HEK293T (cell line): Measurements from ENCODE around the gene CCDC34.

Source experiments
- CTCF ChIA-PET: fragments of 350-600 bp; formaldehyde crosslinking; extraction: SDS; loops from one replicate; lab custom pipeline; 2021; ENCODE audit warnings: antibody characterized with exemption, inconsistent platforms; lab: Yijun Ruan, JAX
- POLR2A ChIA-PET: fragments of 350-600 bp; formaldehyde crosslinking; extraction: SDS; loops from one replicate; lab custom pipeline; 2020; ENCODE audit warnings: antibody characterized with exemption, inconsistent platforms; lab: Yijun Ruan, JAX
- DNase-seq: peaks from one replicate; pipeline ENCODE4 v3.0.0; 2012; ENCODE audit warnings: mixed read lengths; ENCODE audit errors: extremely low spot score
- ARNT ChIP-seq: fragments of 450-650 bp; IDR thresholded peaks from 2 replicates; pipeline ENCODE4 v1.6.1; 2017; ENCODE audit warnings: mild to moderate bottlenecking
- BHLHE40 ChIP-seq: fragments of 450-650 bp; IDR thresholded peaks from 2 replicates; pipeline ENCODE4 v1.6.1; 2016; ENCODE audit warnings: mild to moderate bottlenecking, moderate library complexity, borderline replicate concordance
- CTBP1 ChIP-seq: fragments of 450-650 bp; IDR thresholded peaks from 2 replicates; pipeline ENCODE4 v1.6.1; 2016; ENCODE audit warnings: borderline replicate concordance
- ELF4 ChIP-seq: fragments of 450-650 bp; IDR thresholded peaks from 2 replicates; pipeline ENCODE4 v1.6.1; 2017; ENCODE audit warnings: antibody characterized with exemption
- FOXA1 ChIP-seq: fragments of 450-650 bp; IDR thresholded peaks from 2 replicates; pipeline ENCODE4 v1.6.1; 2016; ENCODE audit warnings: mild to moderate bottlenecking
- FOXK2 ChIP-seq: fragments of 450-650 bp; IDR thresholded peaks from 2 replicates; pipeline ENCODE4 v1.6.1; 2016; ENCODE audit warnings: mild to moderate bottlenecking
- FOXM1 ChIP-seq: fragments of 450-650 bp; IDR thresholded peaks from 2 replicates; pipeline ENCODE4 v1.6.1; 2017; ENCODE audit warnings: mild to moderate bottlenecking, borderline replicate concordance
- HDGF ChIP-seq: fragments of 450-650 bp; IDR thresholded peaks from 2 replicates; pipeline ENCODE4 v1.6.1; 2017; ENCODE audit warnings: antibody characterized with exemption, borderline replicate concordance
- L3MBTL2 ChIP-seq: fragments of 450-650 bp; conservative IDR thresholded peaks from 2 replicates; pipeline ENCODE4 v1.6.1; 2016; ENCODE audit warnings: mild to moderate bottlenecking
- LEF1 ChIP-seq: fragments of 450-650 bp; IDR thresholded peaks from 2 replicates; pipeline ENCODE4 v1.6.1; 2017; ENCODE audit warnings: mild to moderate bottlenecking, borderline replicate concordance
- NFRKB ChIP-seq: fragments of 450-650 bp; IDR thresholded peaks from 2 replicates; pipeline ENCODE4 v1.6.1; 2016; ENCODE audit warnings: mild to moderate bottlenecking, moderate library complexity
- SP1 ChIP-seq: fragments of 450-650 bp; IDR thresholded peaks from 2 replicates; pipeline ENCODE4 v1.6.1; 2017
- SUZ12 ChIP-seq: fragments of 450-650 bp; IDR thresholded peaks from 2 replicates; pipeline ENCODE4 v1.6.1; 2016; ENCODE audit warnings: mild to moderate bottlenecking
- TARDBP ChIP-seq: fragments of 450-650 bp; IDR thresholded peaks from 2 replicates; pipeline ENCODE4 v1.6.1; 2016
- ZNF384 ChIP-seq: fragments of 450-650 bp; IDR thresholded peaks from 2 replicates; pipeline ENCODE4 v1.6.1; 2016
- TF ChIP-seq, protein P1 (sequence below): fragments of 450-650 bp; IDR thresholded peaks from 2 replicates; pipeline ENCODE4 v1.6.1; 2016

Gene CCDC34

DNA sequence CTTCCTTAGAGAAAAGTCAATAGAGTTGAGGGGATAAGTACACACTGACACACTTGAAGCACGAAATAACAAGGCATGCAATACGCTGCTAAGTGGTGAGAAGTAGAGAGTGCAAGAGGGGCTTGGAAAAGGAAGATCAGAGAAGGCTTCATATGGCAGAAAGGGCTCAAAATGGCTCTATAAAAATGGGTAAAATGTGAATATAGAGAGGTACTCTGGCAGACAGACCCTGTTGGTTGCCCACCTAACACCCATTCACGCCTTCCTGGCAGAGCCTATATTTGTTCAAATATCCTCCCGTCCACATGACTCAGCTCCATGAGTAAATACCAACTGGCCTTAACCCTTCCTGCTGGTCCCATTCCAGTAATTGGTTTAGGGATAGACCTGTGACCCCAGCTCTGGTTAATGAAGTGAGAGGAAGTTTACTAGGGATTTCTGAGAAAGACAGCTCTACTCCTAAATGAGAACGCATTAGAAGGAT, 38.9 kb upstream of the CCDC34 start:
- DNase-seq: no peak
- ChIA-PET POLR2A (no interaction called here), CTCF (interaction anchor here (0.6 to 0.8 kb wide), 3 partner anchors 8 to 96 kb away, joined by 3 to 4 read pairs (median 3); no protein-coding TSS in a partner anchor)
- TF ChIP-seq SUZ12: no peak
- no peak for TF ChIP-seq FOXM1
- TF ChIP-seq CTBP1: no peak
- TF ChIP-seq ELF4: no peak
- no peak for TF ChIP-seq NFRKB
- TF ChIP-seq HDGF: no peak
- TF ChIP-seq FOXA1: no peak
- TF ChIP-seq, protein P1, sequence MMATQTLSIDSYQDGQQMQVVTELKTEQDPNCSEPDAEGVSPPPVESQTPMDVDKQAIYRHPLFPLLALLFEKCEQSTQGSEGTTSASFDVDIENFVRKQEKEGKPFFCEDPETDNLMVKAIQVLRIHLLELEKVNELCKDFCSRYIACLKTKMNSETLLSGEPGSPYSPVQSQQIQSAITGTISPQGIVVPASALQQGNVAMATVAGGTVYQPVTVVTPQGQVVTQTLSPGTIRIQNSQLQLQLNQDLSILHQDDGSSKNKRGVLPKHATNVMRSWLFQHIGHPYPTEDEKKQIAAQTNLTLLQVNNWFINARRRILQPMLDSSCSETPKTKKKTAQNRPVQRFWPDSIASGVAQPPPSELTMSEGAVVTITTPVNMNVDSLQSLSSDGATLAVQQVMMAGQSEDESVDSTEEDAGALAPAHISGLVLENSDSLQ: no peak

DNA sequence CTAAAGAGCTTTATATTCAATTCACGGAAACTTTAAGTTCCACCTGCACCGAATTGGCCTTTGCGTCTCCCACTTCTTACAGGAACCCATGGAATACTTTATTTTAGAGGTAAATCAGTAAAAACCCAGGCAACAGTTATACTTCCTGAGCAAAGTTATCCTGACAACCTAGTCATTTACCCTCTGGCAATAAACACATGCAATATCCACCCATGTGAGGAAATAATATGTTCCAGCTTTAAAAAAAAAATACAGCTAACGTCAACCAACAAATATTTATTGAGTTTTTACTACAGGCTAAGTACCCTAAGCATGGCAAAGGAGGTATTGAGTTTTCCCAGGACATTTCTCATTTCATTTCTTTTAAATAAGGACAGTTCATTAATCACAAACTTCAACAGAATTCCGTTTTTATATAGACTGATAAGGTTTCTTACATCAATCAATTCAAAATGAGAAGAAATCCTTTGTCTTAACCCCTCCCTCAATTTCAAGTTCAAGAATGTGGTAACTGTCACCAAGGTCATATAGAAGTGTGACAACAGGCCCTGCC, 38.3 kb upstream of the CCDC34 start:
- CTCF ChIA-PET: interaction anchor here (0.6 to 0.8 kb wide), 3 partner anchors 8 to 96 kb away, joined by 3 to 4 read pairs (median 3); no protein-coding TSS in a partner anchor
- POLR2A ChIA-PET: no interaction called here
- TF ChIP-seq ELF4 (no peak), LEF1 (no peak), L3MBTL2 (no peak), FOXK2 (no peak), ARNT (no peak), SP1 (no peak), ZNF384 (no peak), TARDBP (no peak), FOXM1 (no peak), BHLHE40 (no peak), CTBP1 (no peak), NFRKB (no peak), FOXA1 (no peak), HDGF (no peak), SUZ12 (no peak)
- TF ChIP-seq, protein P1: no peak
- DNase-seq: no peak

DNA sequence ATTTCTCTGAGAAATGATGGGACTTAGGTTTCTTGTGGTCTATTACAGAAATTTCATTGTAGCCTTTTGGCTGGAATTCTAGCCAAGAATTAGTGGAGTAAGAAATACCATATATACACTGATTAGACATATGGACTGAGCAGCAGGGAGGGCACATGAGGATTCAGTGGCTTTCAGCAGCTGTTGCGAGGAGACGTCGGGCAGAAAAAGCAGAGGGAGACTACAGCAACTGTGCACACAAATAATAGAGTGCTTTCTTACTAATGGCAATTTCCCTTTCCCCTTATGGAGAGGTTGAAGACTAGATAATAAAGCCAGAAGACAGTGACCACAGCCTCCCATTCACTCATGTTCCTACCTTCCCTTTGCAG, 35.4 kb upstream of the CCDC34 start:
- POLR2A ChIA-PET: no interaction called here
- DNase-seq: no peak
- CTCF ChIA-PET: interaction anchor here (0.6 kb wide), 1 partner anchor 17 kb away, joined by 3 read pairs; no protein-coding TSS in a partner anchor
- TF ChIP-seq ELF4 (no peak), L3MBTL2 (no peak), BHLHE40 (no peak), SP1 (no peak), CTBP1 (no peak), HDGF (no peak), FOXK2 (no peak), FOXM1 (no peak)

DNA sequence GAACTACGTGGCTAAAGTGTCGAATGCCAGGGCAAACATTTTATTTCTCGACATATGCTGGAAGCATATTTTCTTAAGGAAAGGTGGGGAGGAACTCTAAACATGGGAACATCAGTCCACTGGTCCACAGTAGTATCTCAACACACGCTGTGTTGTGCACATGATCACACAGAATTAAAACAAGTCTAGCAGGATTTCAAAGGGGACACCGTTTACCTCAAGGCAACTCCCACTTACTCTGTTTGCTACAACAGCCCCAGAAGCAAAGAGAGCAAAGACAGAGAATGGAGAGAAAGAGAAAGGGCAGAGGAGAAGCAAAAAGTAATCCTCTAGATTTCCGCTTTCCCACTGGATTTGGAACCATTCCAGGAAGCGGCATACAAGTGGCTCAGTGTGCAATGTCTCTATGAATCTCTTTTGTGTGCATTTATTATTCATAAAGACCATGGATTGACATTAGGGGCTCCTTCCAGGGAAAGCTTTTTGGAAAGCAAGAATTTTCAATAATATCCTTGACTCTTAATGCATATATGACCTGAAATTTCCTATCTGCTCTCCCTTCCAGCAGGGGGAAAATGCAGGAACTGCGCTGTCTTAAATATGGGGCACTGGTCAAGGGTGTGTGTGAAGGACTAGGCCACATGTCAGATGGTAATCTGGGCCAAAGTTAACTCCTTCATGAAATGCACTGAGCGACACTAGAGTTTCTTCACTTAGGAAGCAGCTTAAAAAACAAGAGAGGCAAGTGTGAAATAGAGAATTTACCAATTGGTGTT, 34.8 kb upstream of the CCDC34 start:
- no peak for DNase-seq
- POLR2A ChIA-PET: no interaction called here
- no peak for TF ChIP-seq BHLHE40
- TF ChIP-seq L3MBTL2: no peak
- TF ChIP-seq FOXA1: no peak
- TF ChIP-seq NFRKB: no peak
- no peak for TF ChIP-seq HDGF
- TF ChIP-seq SP1: no peak
- TF ChIP-seq ELF4: no peak
- TF ChIP-seq LEF1: no peak
- no peak for TF ChIP-seq FOXK2
- no peak for TF ChIP-seq ZNF384
- TF ChIP-seq ARNT: no peak
- TF ChIP-seq FOXM1: no peak
- TF ChIP-seq CTBP1: no peak
- TF ChIP-seq SUZ12: no peak
- TF ChIP-seq, protein P1: no peak
- no peak for TF ChIP-seq TARDBP
- CTCF ChIA-PET: interaction anchor here (0.5 to 1.0 kb wide), 3 partner anchors 9 to 52 kb away, joined by 3 read pairs; no protein-coding TSS in a partner anchor

DNA sequence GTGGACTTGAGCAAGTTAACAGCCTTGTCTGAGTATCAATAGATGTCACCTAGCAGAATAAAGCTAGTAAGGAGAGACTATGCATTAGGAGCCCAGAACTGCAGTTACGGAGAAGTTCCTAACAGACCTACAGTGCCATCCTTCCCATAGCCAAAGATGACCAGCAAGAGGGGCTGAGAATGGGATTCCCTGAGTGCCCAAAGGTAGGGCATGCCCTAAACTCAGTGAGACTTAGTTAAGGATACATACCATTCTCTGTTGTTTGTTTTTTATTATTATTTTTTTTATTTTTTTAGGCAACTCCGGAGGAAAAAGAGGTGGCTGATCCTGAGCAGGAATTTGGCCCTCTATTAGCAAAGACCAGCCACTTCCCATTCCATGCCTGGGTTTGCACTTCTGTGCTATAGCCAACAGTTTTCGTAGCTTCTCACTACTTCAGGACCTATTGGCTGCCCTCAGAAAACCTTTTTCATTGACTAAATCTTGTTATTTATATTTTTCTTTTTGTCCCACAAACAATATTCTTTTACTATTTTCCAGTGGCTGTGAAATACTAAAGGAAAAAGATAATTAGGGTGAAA, 33.3 kb upstream of the CCDC34 start:
- no peak for TF ChIP-seq FOXA1
- no peak for TF ChIP-seq BHLHE40
- no peak for TF ChIP-seq FOXK2
- no peak for TF ChIP-seq ZNF384
- no peak for TF ChIP-seq SUZ12
- no peak for TF ChIP-seq NFRKB
- no peak for TF ChIP-seq ARNT
- no peak for TF ChIP-seq L3MBTL2
- TF ChIP-seq, protein P1: no peak
- TF ChIP-seq CTBP1: no peak
- no peak for TF ChIP-seq SP1
- TF ChIP-seq LEF1: no peak
- no peak for TF ChIP-seq FOXM1
- CTCF ChIA-PET: interaction anchor here (0.8 to 2.1 kb wide), 3 partner anchors 10 to 101 kb away, joined by 3 to 5 read pairs (median 4); no protein-coding TSS in a partner anchor
- no peak for DNase-seq
- POLR2A ChIA-PET: interaction anchor here (1.3 kb wide), 1 partner anchor 33 kb away, joined by 4 read pairs; the partner anchor contains the start of gene CCDC34
